SK-N-MC (cell line): ENCODE results near the gene FMNL3.

Experiments
- EZH2 ChIP-seq: fragments of 200-600 bp; sonication (generic); IDR thresholded peaks from one replicate; pipeline ENCODE4 v1.6.1; 2017; ENCODE audit warnings: antibody characterized with exemption
- FOXP2 ChIP-seq: optimal IDR thresholded peaks from 2 replicates; pipeline ENCODE3; 2011; ENCODE audit warnings: mild to moderate bottlenecking, moderate library complexity; ENCODE audit not compliant: insufficient read depth; ENCODE audit errors: extremely low read length, control extremely low read depth
- POLR2AphosphoS5 ChIP-seq: IDR thresholded peaks from 2 replicates; pipeline ENCODE4 v1.6.1; 2012; ENCODE audit warnings: mild to moderate bottlenecking, low read depth, low read length, borderline replicate concordance

- TF ChIP-seq EZH2, result no peak
- TF ChIP-seq POLR2AphosphoS5, result no peak
- TF ChIP-seq FOXP2, result no peak
Measured at GRCh38 chr12:49615725-49616124, 91.5 kb downstream of the FMNL3 start.
